Astrocyte (in vitro differentiated cells and primary cell): ENCODE results near the gene NUCKS1. TPM values are rescaled to one million over a fixed set of nuclear protein-coding genes. Genes with fewer than 3 reads are reported as not detected.

Experiments used
- DNase-seq: peaks from one replicate; pipeline ENCODE4 v3.0.0-alpha.2; 2010; ENCODE audit warnings: low read depth
- FAIRE-seq: peaks from 2 replicates; lab custom pipeline; 2011; peaks lifted over from hg19 to GRCh38; lab: Jason Lieb, UNC
- H2AFZ ChIP-seq: 2 replicates; pipeline ENCODE4 v1.6.0; 2012; ENCODE audit warnings: low read depth, low read length, inconsistent platforms
- H3K27ac ChIP-seq: 2 replicates; pipeline ENCODE4 v1.5.1; 2011; ENCODE audit warnings: low read depth, low read length, inconsistent platforms
- H3K27me3 ChIP-seq: 2 replicates; pipeline ENCODE4 v1.6.0; 2011; ENCODE audit warnings: low read length, inconsistent platforms; ENCODE audit not compliant: insufficient read depth
- H3K36me3 ChIP-seq: 2 replicates; pipeline ENCODE4 v1.5.1; 2011; ENCODE audit warnings: low read length, inconsistent platforms; ENCODE audit not compliant: insufficient read depth
- H3K4me1 ChIP-seq: 2 replicates; pipeline ENCODE4 v1.5.1; 2011; ENCODE audit warnings: low read length, inconsistent platforms; ENCODE audit not compliant: insufficient read depth
- H3K4me2 ChIP-seq: 2 replicates; pipeline ENCODE4 v1.6.0; 2012; ENCODE audit warnings: low read length, inconsistent platforms
- H3K4me3 ChIP-seq: 2 replicates; pipeline ENCODE4 v1.5.1; 2011; ENCODE audit warnings: low read depth, mild to moderate bottlenecking, low read length, inconsistent platforms; ENCODE audit not compliant: insufficient read depth
- H3K79me2 ChIP-seq: 2 replicates; pipeline ENCODE4 v1.6.0; 2012; ENCODE audit warnings: mild to moderate bottlenecking, low read length, inconsistent platforms; ENCODE audit not compliant: insufficient read depth
- H3K9ac ChIP-seq: 2 replicates; pipeline ENCODE4 v1.6.0; 2012; ENCODE audit warnings: mild to moderate bottlenecking, low read length, inconsistent platforms
- H3K9me3 ChIP-seq: 2 replicates; pipeline ENCODE4 v1.5.1; 2012; ENCODE audit warnings: low read depth, mild to moderate bottlenecking, low read length, inconsistent platforms; ENCODE audit not compliant: insufficient read depth
- H4K20me1 ChIP-seq: 2 replicates; pipeline ENCODE4 v1.6.0; 2012; ENCODE audit warnings: low read length, inconsistent platforms; ENCODE audit not compliant: insufficient read depth
- H3K27ac Mint-ChIP-seq: one replicate; pipeline ENCODE4 v1.8.0; 2021; ENCODE audit warnings: mild to moderate bottlenecking, mixed read lengths; ENCODE audit not compliant: unreplicated experiment
- H3K27me3 Mint-ChIP-seq: one replicate; pipeline ENCODE4 v1.8.0; 2021; ENCODE audit warnings: low read depth, mixed read lengths; ENCODE audit not compliant: unreplicated experiment
- H3K36me3 Mint-ChIP-seq: one replicate; pipeline ENCODE4 v1.8.0; 2021; ENCODE audit warnings: low read depth, mixed read lengths; ENCODE audit not compliant: unreplicated experiment
- H3K4me1 Mint-ChIP-seq: one replicate; pipeline ENCODE4 v1.8.0; 2021; ENCODE audit warnings: low read depth, mixed read lengths; ENCODE audit not compliant: unreplicated experiment
- H3K4me3 Mint-ChIP-seq: one replicate; pipeline ENCODE4 v1.8.0; 2021; ENCODE audit warnings: mild to moderate bottlenecking, moderate library complexity, mixed read lengths; ENCODE audit not compliant: unreplicated experiment
- H3K9me3 Mint-ChIP-seq: one replicate; pipeline ENCODE4 v1.8.0; 2021; ENCODE audit warnings: mild to moderate bottlenecking, mixed read lengths; ENCODE audit not compliant: unreplicated experiment
- EZH2 ChIP-seq: IDR thresholded peaks from 2 replicates; pipeline ENCODE4 v1.6.1; 2012; ENCODE audit warnings: mild to moderate bottlenecking, low read length, inconsistent platforms; ENCODE audit not compliant: insufficient read depth
- total RNA-seq: library from RNA; stranded (reverse); gene quantifications from 2 replicates; pipeline ENCODE4 v1.2.1, GENCODE V29; 2021
- TF ChIP-seq, protein P1 (sequence below): IDR thresholded peaks from 2 replicates; pipeline ENCODE4 v1.5.1; 2011; ENCODE audit warnings: low read depth, mild to moderate bottlenecking, inconsistent platforms, low read length, moderate library complexity; ENCODE audit not compliant: insufficient read depth

NUCKS1 gene
- total RNA-seq, 1 donor from 2014 or later, result 169 TPM

DNA sequence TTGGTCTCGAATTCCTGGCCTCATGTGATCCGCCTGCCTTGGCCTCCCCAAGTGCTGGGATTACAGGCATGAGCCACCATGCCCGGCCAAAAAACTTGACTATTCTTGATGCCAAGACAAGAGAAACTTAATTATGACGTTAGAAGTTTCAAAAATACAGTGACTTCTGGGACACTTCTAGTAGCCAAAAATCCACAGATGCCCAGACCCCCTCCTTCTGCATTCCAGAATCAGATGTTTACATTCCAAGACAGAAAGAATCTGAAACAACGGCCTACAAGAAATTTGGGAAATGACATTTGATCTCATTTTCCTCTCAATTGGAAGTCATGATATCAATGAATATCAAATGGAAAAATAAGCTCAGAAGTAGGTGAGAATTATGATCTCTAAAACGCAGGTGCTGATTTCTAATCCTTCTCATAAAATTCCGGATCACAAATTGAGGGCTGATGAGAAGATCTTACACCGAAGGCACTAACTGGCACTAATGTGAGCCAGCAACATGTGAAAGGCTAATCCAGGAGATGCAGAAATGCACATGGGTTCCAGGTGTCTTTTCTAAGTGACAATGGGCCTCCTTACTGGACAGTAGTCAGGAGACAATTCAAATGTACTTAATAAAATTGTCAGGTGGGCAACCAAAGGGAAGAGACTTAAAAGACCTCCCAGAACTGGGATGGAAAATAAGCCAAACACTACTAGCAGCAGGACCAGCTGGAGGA, 19.8 kb upstream of the NUCKS1 start:
- H4K20me1 ChIP-seq, result no peaks in the 10 kb centered on the region
- no peaks in the 10 kb centered on the region for H3K79me2 ChIP-seq
- H3K36me3 ChIP-seq, result no peaks in the 10 kb centered on the region
- Mint-ChIP-seq H3K27ac (peak overlapping the region; percentile 86), H3K27me3 (no peaks in the 10 kb centered on the region), H3K36me3 (peaks cover 2% of the 10 kb centered on the region), H3K4me3 (peak overlapping the region; percentile 8), H3K4me1 (peaks cover 14% of the 10 kb centered on the region), H3K9me3 (no peaks in the 10 kb centered on the region)
- no peak overlapping the region for H2AFZ ChIP-seq
- no peak overlapping the region for H3K4me3 ChIP-seq
- no peaks in the 10 kb centered on the region for H3K9me3 ChIP-seq
- no peak overlapping the region for H3K9ac ChIP-seq
- DNase-seq (no peak), FAIRE-seq (no peak)
- TF ChIP-seq, protein P1, sequence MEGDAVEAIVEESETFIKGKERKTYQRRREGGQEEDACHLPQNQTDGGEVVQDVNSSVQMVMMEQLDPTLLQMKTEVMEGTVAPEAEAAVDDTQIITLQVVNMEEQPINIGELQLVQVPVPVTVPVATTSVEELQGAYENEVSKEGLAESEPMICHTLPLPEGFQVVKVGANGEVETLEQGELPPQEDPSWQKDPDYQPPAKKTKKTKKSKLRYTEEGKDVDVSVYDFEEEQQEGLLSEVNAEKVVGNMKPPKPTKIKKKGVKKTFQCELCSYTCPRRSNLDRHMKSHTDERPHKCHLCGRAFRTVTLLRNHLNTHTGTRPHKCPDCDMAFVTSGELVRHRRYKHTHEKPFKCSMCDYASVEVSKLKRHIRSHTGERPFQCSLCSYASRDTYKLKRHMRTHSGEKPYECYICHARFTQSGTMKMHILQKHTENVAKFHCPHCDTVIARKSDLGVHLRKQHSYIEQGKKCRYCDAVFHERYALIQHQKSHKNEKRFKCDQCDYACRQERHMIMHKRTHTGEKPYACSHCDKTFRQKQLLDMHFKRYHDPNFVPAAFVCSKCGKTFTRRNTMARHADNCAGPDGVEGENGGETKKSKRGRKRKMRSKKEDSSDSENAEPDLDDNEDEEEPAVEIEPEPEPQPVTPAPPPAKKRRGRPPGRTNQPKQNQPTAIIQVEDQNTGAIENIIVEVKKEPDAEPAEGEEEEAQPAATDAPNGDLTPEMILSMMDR, result no peak
- no peak for TF ChIP-seq EZH2
- no peaks in the 10 kb centered on the region for H3K4me1 ChIP-seq
- peaks cover 6% of the 10 kb centered on the region for H3K27me3 ChIP-seq
- no peak overlapping the region for H3K27ac ChIP-seq
- no peak overlapping the region for H3K4me2 ChIP-seq

DNA sequence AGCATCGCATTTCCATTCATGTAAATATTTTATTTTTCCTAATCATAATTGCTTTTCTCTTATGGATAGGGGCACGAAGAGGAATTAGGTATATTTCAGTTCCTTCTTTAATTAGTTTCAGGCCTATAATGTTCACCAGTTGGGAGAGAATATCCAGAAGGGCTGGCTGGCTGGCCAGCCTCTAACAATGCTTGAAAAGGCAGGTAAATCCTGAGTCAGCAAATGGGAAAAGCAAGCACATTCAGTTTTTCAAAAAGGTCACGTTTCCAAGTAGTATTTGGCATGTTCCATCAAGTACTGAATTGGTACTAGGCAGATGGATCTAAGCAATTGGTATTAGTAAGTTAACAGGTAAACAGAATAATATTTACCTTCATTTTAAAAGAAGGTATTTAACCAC, 17.3 kb upstream of the NUCKS1 start:
- Histone ChIP-seq H4K20me1 (no peaks in the 10 kb centered on the region), H3K4me3 (no peak overlapping the region)
- no peak for FAIRE-seq

More for the DNA sequence above, 17.3 kb upstream of the NUCKS1 start:
- H3K4me1 ChIP-seq, result no peaks in the 10 kb centered on the region
- Mint-ChIP-seq H3K27ac (no peak overlapping the region), H3K36me3 (peaks cover 2% of the 10 kb centered on the region), H3K9me3 (no peaks in the 10 kb centered on the region), H3K4me3 (no peak overlapping the region), H3K27me3 (no peaks in the 10 kb centered on the region), H3K4me1 (peaks cover 14% of the 10 kb centered on the region)
- H3K27me3 ChIP-seq, result no peaks in the 10 kb centered on the region
- no peak overlapping the region for H3K4me2 ChIP-seq
- H3K9me3 ChIP-seq, result no peaks in the 10 kb centered on the region
- no peak for DNase-seq
- no peaks in the 10 kb centered on the region for H3K36me3 ChIP-seq
- no peak overlapping the region for H3K27ac ChIP-seq
- H3K9ac ChIP-seq, result no peak overlapping the region
- H3K79me2 ChIP-seq, result no peaks in the 10 kb centered on the region
- no peak overlapping the region for H2AFZ ChIP-seq
- TF ChIP-seq, protein P1, result no peak
- TF ChIP-seq EZH2, result no peak
